Subcutaneous abdominal adipose tissue (tissue), 5 donors: ENCODE data around the gene POLD1.
A peak's percentile ranks its signal among the peaks of the same experiment; 100 is the strongest.

Experiments
- H3K27ac ChIP-seq: one replicate; pipeline ENCODE4 v1.7.0; 2013; ENCODE audit warnings: low read depth, mild to moderate bottlenecking, inconsistent platforms, low read length, moderate library complexity
- H3K27me3 ChIP-seq, 5 donors: one replicate each; pipeline ENCODE4 v1.7.0; 2013; ENCODE audit warnings: low read length in 5 of 5, inconsistent platforms in 1 of 5; ENCODE audit not compliant: control insufficient read depth in 5 of 5, insufficient read depth in 4 of 5
- H3K36me3 ChIP-seq, 5 donors: one replicate each; pipeline ENCODE4 v1.7.0; 2013; ENCODE audit warnings: low read length in 5 of 5; ENCODE audit not compliant: control insufficient read depth in 5 of 5, insufficient read depth in 5 of 5
- H3K4me1 ChIP-seq, 5 donors: one replicate each; pipeline ENCODE4 v1.7.0; 2013; ENCODE audit warnings: low read length in 5 of 5, mild to moderate bottlenecking in 3 of 5, moderate library complexity in 1 of 5; ENCODE audit not compliant: control insufficient read depth in 5 of 5, insufficient read depth in 5 of 5
- H3K4me3 ChIP-seq, 5 donors: one replicate each; pipeline ENCODE4 v1.7.0; 2013; ENCODE audit warnings: low read length in 5 of 5, low read depth in 1 of 5
- H3K9ac ChIP-seq, 5 donors: one replicate each; pipeline ENCODE4 v1.7.0; 2013; ENCODE audit warnings: low read length in 5 of 5, mild to moderate bottlenecking in 4 of 5, moderate library complexity in 3 of 5
- H3K9me3 ChIP-seq, 5 donors: one replicate each; pipeline ENCODE4 v1.7.0; 2013; ENCODE audit warnings: low read length in 5 of 5; ENCODE audit not compliant: control insufficient read depth in 5 of 5
- donor health status: healthy.
- donor health status: healthy.
- donor health status: healthy.
- donor health status: healthy.
- donor health status: healthy.

POLD1 gene

GRCh38 chr19:50365434-50366306 is 18.5 kb upstream of the POLD1 start, which contains the start of gene NAPSA:
Gene NAPSA, minus strand, starts transcription at chr19:50365639. Its CDS starts 18 bp downstream, at chr19:50365621.
- no peak within 1 kb of the TSS for H3K4me3 ChIP-seq
- no peaks in the 10 kb centered on the region for H3K27me3 ChIP-seq
- no peak within 1 kb of the TSS for H3K27ac ChIP-seq
- H3K36me3 ChIP-seq = no peaks in the 10 kb centered on the region
- peaks cover 0 to 15% (median 13%) of the 10 kb centered on the region in 5 donors for H3K4me1 ChIP-seq
- H3K9ac ChIP-seq = no peak within 1 kb of the TSS
- no peaks in the 10 kb centered on the region for H3K9me3 ChIP-seq

GRCh38 chr19:50368649-50369570 is 15.2 kb upstream of the POLD1 start:
- H3K27me3 ChIP-seq = no peaks in the 10 kb centered on the region

GRCh38 chr19:50371914-50372475 is 12.2 kb upstream of the POLD1 start:
- Histone ChIP-seq H3K9me3 (no peaks in the 10 kb centered on the region), H3K36me3 (no peaks in the 10 kb centered on the region), H3K9ac (no peak overlapping the region), H3K27me3 (no peaks in the 10 kb centered on the region), H3K27ac (no peak overlapping the region), H3K4me3 (no peak overlapping the region), H3K4me1 (peaks cover 0 to 21% (median 17%) of the 10 kb centered on the region in 5 donors)

More at GRCh38 chr19:50368649-50369570, 15.2 kb upstream of the POLD1 start:
- H3K27ac ChIP-seq = peak overlapping the region; percentile 75
- H3K4me1 ChIP-seq = peaks cover 0 to 15% (median 13%) of the 10 kb centered on the region in 5 donors
- H3K4me3 ChIP-seq = peak overlapping the region; percentile 89 to 96 (median 92)
- H3K36me3 ChIP-seq = no peaks in the 10 kb centered on the region
- peak overlapping the region; percentile 54 to 87 (median 73) for H3K9ac ChIP-seq
- no peaks in the 10 kb centered on the region for H3K9me3 ChIP-seq

GRCh38 chr19:50376166-50377050 is 7.7 kb upstream of the POLD1 start, which contains the start of gene NR1H2:
Gene NR1H2, plus strand, starts transcription at chr19:50376457. Its CDS starts 1,149 bp downstream, at chr19:50377606.
- H3K27ac ChIP-seq = peak within 1 kb of the TSS; percentile 98
- peak within 1 kb of the TSS; percentile 48 to 100 (median 97) for H3K9ac ChIP-seq
- peaks cover 0 to 10% (median 6%) of the 10 kb centered on the region in 5 donors for H3K4me1 ChIP-seq

GRCh38 chr19:50377051-50377461 is 7.1 kb upstream of the POLD1 start:
- Histone ChIP-seq H3K4me3 (no peak overlapping the region), H3K4me1 (peaks cover 0 to 10% (median 6%) of the 10 kb centered on the region in 5 donors), H3K27ac (no peak overlapping the region)

More at GRCh38 chr19:50376166-50377050, 7.7 kb upstream of the POLD1 start, which contains the start of gene NR1H2:
- H3K36me3 ChIP-seq = peaks cover 3 to 42% (median 41%) of the 10 kb centered on the region in 5 donors
- no peaks in the 10 kb centered on the region for H3K9me3 ChIP-seq
- no peaks in the 10 kb centered on the region for H3K27me3 ChIP-seq
- peak within 1 kb of the TSS; percentile 79 to 94 (median 86) for H3K4me3 ChIP-seq

GRCh38 chr19:50377517-50377916 is 6.6 kb upstream of the POLD1 start:
- Histone ChIP-seq H3K27me3 (no peaks in the 10 kb centered on the region), H3K27ac (no peak overlapping the region), H3K4me1 (peaks cover 0 to 10% (median 6%) of the 10 kb centered on the region in 5 donors), H3K36me3 (peaks cover 3 to 53% (median 53%) of the 10 kb centered on the region in 5 donors), H3K9me3 (no peaks in the 10 kb centered on the region), H3K4me3 (no peak overlapping the region), H3K9ac (no peak overlapping the region)

More at GRCh38 chr19:50377051-50377461, 7.1 kb upstream of the POLD1 start:
- Histone ChIP-seq H3K9me3 (no peaks in the 10 kb centered on the region), H3K36me3 (peaks cover 3 to 48% (median 48%) of the 10 kb centered on the region in 5 donors), H3K27me3 (no peaks in the 10 kb centered on the region), H3K9ac (no peak overlapping the region)

- H3K36me3 ChIP-seq = peaks cover 3 to 55% (median 54%) of the 10 kb centered on the region in 5 donors
- no peaks in the 10 kb centered on the region for H3K9me3 ChIP-seq
- no peaks in the 10 kb centered on the region for H3K27me3 ChIP-seq
- no peak overlapping the region for H3K27ac ChIP-seq
- no peak overlapping the region for H3K4me3 ChIP-seq
- peaks cover 0 to 10% (median 7%) of the 10 kb centered on the region in 5 donors for H3K4me1 ChIP-seq
- no peak overlapping the region for H3K9ac ChIP-seq
Observed at GRCh38 chr19:50378169-50378862, 5.8 kb upstream of the POLD1 start.

GRCh38 chr19:50378863-50379236 is 5.3 kb upstream of the POLD1 start:
- Histone ChIP-seq H3K27me3 (no peaks in the 10 kb centered on the region), H3K9me3 (no peaks in the 10 kb centered on the region), H3K27ac (no peak overlapping the region), H3K4me1 (peaks cover 0 to 15% (median 12%) of the 10 kb centered on the region in 5 donors), H3K4me3 (no peak overlapping the region), H3K36me3 (peaks cover 3 to 55% (median 54%) of the 10 kb centered on the region in 5 donors), H3K9ac (no peak overlapping the region)
